GM13977 (cell line): Measurements from ENCODE around the gene APOB.

Experiments used
- DNase-seq: peaks from one replicate; pipeline ENCODE4 v3.0.0; 2012; ENCODE audit warnings: low spot score
- in situ Hi-C: fragments of 300-500 bp; cut with MboI; formaldehyde crosslinking; loops from one replicate; pipeline ENCODE4 v1.12.0; 2022; ENCODE audit warnings: low sequenced_read_pairs, low pct_unique_long_range_greater_than_20kb, mixed read lengths, inconsistent platforms; ENCODE audit not compliant: unreplicated experiment
- TF ChIP-seq, protein P1 (sequence below): IDR thresholded peaks from 2 replicates; pipeline ENCODE4 v1.5.1; 2012; ENCODE audit warnings: mild to moderate bottlenecking, control low read depth; ENCODE audit not compliant: insufficient read depth; ENCODE audit errors: extremely low read depth, missing control alignments

The APOB gene

DNA sequence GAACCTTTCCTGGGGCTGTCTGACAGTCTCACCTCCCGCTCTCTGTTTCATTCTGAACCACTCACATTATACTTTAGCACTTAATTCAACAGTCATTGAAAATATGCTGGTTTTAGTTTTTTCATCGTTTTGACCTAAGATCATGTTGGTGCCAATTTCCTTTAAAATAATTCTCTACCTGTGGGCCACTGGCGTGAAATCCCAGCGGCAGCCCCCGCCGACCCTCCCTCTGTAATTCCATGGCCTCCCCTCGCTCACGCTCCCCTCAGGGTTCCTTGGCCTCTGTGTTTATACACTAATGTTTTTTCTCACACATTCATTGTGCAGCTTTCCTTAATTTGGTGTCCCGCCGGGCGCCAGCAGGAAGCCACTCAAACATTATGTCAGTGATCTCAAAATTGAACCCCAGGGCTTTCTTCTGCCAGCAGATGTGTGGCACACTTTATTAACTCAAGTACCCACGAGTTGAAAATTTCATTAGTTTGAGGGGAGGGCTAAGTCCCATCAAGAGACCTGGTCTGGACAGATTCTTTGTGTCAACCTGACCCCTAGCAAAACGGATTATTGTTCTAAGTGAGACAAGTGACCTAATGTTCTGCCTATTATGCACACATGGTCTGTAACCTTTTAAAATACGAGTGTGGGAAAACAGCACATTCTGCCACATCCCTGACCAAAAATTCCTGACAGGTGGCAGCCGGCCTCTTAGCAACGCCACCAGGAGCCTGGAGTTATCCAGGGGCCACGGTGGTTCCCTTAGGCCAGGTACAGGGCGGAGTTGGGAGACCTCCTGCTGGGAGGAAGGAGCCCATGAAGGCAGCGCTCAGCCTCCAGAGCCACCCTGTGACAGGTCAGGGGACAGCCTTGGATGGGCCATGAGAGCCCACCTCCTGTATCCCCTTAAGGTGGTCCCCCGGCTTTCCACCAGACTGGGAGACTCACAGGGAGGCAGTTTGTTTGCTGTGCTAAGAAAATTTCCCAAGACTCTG lies 53.1 kb downstream of the APOB start:
- no peak for DNase-seq
- TF ChIP-seq, protein P1, sequence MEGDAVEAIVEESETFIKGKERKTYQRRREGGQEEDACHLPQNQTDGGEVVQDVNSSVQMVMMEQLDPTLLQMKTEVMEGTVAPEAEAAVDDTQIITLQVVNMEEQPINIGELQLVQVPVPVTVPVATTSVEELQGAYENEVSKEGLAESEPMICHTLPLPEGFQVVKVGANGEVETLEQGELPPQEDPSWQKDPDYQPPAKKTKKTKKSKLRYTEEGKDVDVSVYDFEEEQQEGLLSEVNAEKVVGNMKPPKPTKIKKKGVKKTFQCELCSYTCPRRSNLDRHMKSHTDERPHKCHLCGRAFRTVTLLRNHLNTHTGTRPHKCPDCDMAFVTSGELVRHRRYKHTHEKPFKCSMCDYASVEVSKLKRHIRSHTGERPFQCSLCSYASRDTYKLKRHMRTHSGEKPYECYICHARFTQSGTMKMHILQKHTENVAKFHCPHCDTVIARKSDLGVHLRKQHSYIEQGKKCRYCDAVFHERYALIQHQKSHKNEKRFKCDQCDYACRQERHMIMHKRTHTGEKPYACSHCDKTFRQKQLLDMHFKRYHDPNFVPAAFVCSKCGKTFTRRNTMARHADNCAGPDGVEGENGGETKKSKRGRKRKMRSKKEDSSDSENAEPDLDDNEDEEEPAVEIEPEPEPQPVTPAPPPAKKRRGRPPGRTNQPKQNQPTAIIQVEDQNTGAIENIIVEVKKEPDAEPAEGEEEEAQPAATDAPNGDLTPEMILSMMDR: no peak
- in situ Hi-C loops: no loop called here

DNA sequence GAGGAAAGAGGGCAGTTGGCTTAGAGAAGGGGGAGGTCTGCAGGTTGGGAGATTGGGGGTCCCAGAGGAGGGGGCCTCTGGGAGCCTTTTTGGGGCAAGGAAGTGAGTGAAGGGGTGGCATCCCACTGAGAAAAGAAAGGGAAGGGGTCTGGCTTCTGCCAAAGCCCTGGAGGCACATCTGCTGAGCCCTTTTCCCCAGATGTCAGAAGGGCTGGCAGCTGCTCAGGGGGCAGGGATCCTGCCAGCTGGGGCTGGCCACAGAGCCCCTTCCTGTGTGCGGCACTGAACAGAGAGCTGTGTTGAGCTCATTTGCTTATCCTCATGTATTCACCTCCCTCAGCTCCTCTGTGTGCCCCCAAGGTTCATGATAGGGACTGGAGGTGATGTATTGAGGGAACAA lies 54.5 kb downstream of the APOB start:
- in situ Hi-C loops: no loop called here
- DNase-seq: no peak
- TF ChIP-seq, protein P1: no peak

DNA sequence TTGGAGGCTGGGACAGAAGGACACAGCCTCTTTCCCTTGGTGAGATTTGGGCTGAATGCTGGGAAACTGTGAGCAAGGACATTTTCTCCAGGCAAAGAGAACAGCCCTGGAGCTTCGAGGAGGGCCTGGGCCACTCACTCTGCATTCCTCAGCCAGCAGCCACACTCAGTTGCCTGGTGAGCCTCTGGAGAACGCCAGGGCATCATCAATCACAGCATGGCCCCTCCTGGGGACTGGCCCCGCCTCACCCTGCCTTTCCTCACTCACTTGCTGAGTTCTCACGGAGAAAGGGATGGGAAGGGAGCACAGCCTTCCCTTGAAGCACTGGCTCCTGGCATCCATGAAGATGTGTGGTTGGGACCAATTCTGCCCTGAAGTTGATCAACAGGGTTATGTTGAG lies 55.0 kb downstream of the APOB start:
- in situ Hi-C loops: no loop called here
- no peak for DNase-seq

DNA sequence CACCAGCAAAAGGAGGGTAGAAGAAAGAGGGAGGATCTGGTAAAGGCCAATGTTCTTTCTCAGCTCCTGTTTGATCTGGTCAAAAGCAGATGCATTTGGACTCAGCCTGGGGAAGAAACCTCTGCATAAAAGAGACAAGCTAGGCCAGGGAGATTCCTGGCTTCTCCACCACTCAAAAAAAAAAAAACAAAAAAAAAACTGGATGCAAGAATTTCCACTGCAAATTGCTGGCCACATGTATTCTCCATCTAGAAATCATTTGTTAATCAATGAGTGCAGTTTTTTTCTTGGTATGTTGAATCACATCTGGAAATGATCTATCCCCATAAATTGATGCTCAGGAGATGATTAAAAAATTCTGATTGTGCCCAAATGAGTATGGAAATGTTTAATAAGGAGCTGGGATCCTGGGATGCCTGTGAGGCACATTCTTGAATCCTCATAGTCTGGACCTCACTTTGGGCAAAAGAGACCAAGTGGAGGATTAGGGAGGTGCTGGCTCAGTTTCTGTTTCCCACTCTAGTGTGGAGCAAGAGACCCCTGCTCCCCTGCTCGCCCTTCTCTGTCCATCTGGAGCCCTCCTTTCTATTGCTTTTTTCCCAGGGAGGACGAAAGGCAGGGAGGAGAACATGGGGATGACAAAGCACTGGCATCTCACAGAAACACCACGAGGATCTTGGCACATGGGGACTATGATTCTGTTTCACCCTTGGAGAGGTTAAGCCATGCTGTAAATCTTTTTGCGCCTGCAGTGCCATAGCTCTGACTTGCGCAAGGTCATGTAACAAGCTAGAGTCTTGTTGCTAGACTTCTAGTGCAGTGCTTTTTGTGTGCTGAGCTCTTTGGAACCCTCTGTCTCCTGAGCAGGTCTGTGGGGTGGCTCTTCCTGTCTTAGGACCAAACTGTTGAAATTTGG lies 57.6 kb downstream of the APOB start:
- TF ChIP-seq, protein P1: no peak
- in situ Hi-C loops: no loop called here

More for the DNA sequence above, 55.0 kb downstream of the APOB start:
- TF ChIP-seq, protein P1: no peak

DNA sequence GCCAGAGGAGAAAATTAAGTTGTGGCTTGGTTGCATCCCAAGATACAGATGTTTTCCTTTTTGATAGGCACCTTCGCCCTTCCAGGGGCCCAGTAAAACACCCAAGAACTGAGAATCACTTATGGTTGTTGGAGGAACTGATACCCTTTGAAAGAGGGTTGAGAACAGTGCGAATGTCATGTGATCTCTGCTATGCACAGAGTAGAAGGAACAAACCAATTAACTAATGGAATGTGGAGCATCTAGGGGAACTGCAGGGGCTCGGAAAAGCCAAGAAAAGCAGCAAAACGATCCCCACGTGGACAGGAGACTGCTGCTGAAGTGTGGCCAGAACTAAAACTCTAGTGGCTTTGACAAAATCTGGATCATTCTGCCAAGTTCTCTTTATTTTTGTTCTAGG lies 58.8 kb downstream of the APOB start:
- TF ChIP-seq, protein P1: no peak
- no peak for DNase-seq
- in situ Hi-C loops: no loop called here

More for the DNA sequence above, 57.6 kb downstream of the APOB start:
- no peak for DNase-seq

DNA sequence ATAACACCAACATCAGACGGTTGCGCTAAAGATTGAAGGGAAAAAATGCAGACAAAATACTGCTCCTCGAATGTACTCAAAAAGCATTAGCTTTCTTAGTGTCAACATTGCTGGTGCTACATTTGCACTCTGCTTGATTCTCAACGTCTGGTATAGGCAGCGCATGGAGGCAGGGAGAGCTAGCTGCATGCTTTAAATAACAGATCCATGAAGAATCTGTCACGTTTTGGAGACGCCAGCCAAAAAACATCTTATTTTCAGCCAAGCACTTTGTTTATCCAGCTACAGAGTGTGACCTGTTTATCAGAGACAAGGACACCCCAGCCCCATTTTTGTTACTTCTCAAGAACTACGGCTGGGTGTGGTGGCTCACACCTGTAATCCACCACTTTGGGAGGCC lies 59.5 kb downstream of the APOB start:
- DNase-seq: no peak
- in situ Hi-C loops: no loop called here
- TF ChIP-seq, protein P1: no peak
